ENCODE results near the gene SNN.

Gene SNN

DNA sequence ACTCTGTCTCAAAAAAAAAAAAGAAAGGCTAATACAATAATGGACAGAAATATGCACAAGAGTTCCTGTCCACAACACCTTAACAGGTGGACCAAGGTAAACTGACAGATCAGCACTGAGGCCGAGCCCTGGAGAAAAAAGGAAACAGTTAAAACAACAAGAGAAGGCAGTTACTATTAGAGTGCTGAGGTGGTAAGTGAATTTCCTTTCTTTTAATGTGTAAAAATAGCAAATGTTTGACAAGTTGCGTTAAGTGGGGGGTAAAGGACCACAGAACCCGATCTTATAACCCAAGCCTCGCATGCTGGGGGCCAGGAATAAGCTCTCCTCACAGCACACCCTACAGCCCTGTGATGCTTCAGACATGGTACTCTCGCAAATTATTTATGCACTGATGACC is 49.6 kb downstream of the SNN start:
- H2AFZ ChIP-seq (ENCODE audit: low read length): no peak overlapping the region
- no peaks in the 10 kb centered on the region for H3K27me3 ChIP-seq (ENCODE audit: insufficient read depth, low read length, poor library complexity, severe bottlenecking)
- no peak overlapping the region for H3K9ac ChIP-seq (ENCODE audit: low read depth, low read length, poor library complexity, severe bottlenecking)
- H3K9me3 ChIP-seq (ENCODE audit: insufficient read depth, low read depth, low read length): no peaks in the 10 kb centered on the region
- no peaks in the 10 kb centered on the region for H4K20me1 ChIP-seq (ENCODE audit: insufficient read depth, low read length, poor library complexity, severe bottlenecking)
- peaks cover 8% of the 10 kb centered on the region; the same call in 1 of the 2 replicates for H3K36me3 ChIP-seq (ENCODE audit: insufficient read depth, low read length)
- no peak for TF ChIP-seq CTCF (conservative IDR thresholded peaks at IDR 0.05; ENCODE audit: low read length)
- no peak for TF ChIP-seq EZH2phosphoT487 (IDR thresholded peaks at IDR 0.05; ENCODE audit: borderline replicate concordance)
- H3K4me2 ChIP-seq (ENCODE audit: low read depth, low read length, poor library complexity, severe bottlenecking): peak overlapping the region; percentile 53
- peaks cover 9% of the 10 kb centered on the region for H3K4me1 ChIP-seq (ENCODE audit: insufficient read depth, low read length, poor library complexity, severe bottlenecking)
- H3F3A ChIP-seq (ENCODE audit: low read depth): no peaks in the 10 kb centered on the region
- no peaks in the 10 kb centered on the region for H3K9me2 ChIP-seq (replicated peaks; ENCODE audit: low read depth, low read length)
- H3K4me3 ChIP-seq (ENCODE audit: low read length, poor library complexity, severe bottlenecking): no peak overlapping the region
- H3K79me2 ChIP-seq (ENCODE audit: insufficient read depth, low read length): no peaks in the 10 kb centered on the region

GRCh38 chr16:11719171-11719570 is 50.9 kb downstream of the SNN start:
- H3K36me3 ChIP-seq (ENCODE audit: insufficient read depth, low read length): peaks cover 8% of the 10 kb centered on the region; the same call in 1 of the 2 replicates

DNA sequence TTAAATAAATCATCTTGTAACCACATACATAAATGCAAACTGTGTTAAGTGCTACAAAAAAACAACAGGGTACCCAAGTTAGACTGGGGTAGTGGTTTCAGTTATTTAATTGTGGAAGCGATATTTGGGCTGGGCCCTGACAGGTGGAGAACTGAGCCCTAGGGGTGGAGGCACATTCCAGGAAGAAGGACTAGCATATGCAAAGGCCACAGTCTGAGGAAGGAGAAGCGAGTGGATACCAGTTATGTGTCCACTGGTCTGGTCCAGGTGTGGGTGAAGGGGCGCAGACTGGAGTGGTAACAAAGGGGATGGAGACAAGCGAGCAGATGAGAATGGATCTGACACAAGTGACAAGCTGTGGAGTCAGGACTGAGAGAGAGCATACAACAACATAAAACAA is 51.5 kb downstream of the SNN start:
- Histone ChIP-seq H3F3A (ENCODE audit: low read depth) (no peaks in the 10 kb centered on the region), H3K27me3 (ENCODE audit: insufficient read depth, low read length, poor library complexity, severe bottlenecking) (no peaks in the 10 kb centered on the region), H4K20me1 (ENCODE audit: insufficient read depth, low read length, poor library complexity, severe bottlenecking) (no peaks in the 10 kb centered on the region), H3K9me2 (replicated peaks; ENCODE audit: low read depth, low read length) (no peaks in the 10 kb centered on the region), H2AFZ (ENCODE audit: low read length) (no peak overlapping the region), H3K4me2 (ENCODE audit: low read depth, low read length, poor library complexity, severe bottlenecking) (no peak overlapping the region), H3K9me3 (ENCODE audit: insufficient read depth, low read depth, low read length) (no peaks in the 10 kb centered on the region), H3K79me2 (ENCODE audit: insufficient read depth, low read length) (no peaks in the 10 kb centered on the region), H3K4me3 (ENCODE audit: low read length, poor library complexity, severe bottlenecking) (no peak overlapping the region), H3K4me1 (ENCODE audit: insufficient read depth, low read length, poor library complexity, severe bottlenecking) (peaks cover 9% of the 10 kb centered on the region), H3K9ac (ENCODE audit: low read depth, low read length, poor library complexity, severe bottlenecking) (no peak overlapping the region), H3K36me3 (ENCODE audit: insufficient read depth, low read length) (peaks cover 8% of the 10 kb centered on the region; the same call in 1 of the 2 replicates)
- TF ChIP-seq EZH2phosphoT487 (IDR thresholded peaks at IDR 0.05; ENCODE audit: borderline replicate concordance) (no peak), CTCF (conservative IDR thresholded peaks at IDR 0.05; ENCODE audit: low read length) (no peak)

More at GRCh38 chr16:11719171-11719570, 50.9 kb downstream of the SNN start:
- Histone ChIP-seq H3K9me3 (ENCODE audit: insufficient read depth, low read depth, low read length) (no peaks in the 10 kb centered on the region), H3F3A (ENCODE audit: low read depth) (no peaks in the 10 kb centered on the region), H3K4me3 (ENCODE audit: low read length, poor library complexity, severe bottlenecking) (no peak overlapping the region), H3K9me2 (replicated peaks; ENCODE audit: low read depth, low read length) (no peaks in the 10 kb centered on the region), H3K9ac (ENCODE audit: low read depth, low read length, poor library complexity, severe bottlenecking) (no peak overlapping the region), H3K79me2 (ENCODE audit: insufficient read depth, low read length) (no peaks in the 10 kb centered on the region), H4K20me1 (ENCODE audit: insufficient read depth, low read length, poor library complexity, severe bottlenecking) (no peaks in the 10 kb centered on the region), H3K27me3 (ENCODE audit: insufficient read depth, low read length, poor library complexity, severe bottlenecking) (no peaks in the 10 kb centered on the region), H3K4me1 (ENCODE audit: insufficient read depth, low read length, poor library complexity, severe bottlenecking) (peaks cover 9% of the 10 kb centered on the region), H2AFZ (ENCODE audit: low read length) (no peak overlapping the region), H3K4me2 (ENCODE audit: low read depth, low read length, poor library complexity, severe bottlenecking) (no peak overlapping the region)
- TF ChIP-seq EZH2phosphoT487 (IDR thresholded peaks at IDR 0.05; ENCODE audit: borderline replicate concordance): no peak
- TF ChIP-seq CTCF (conservative IDR thresholded peaks at IDR 0.05; ENCODE audit: low read length): no peak
